Esophagus squamous epithelium (tissue), 5 donors: Measurements from ENCODE around the gene SYTL3. TPM values are rescaled to one million over a fixed set of nuclear protein-coding genes. Genes with fewer than 3 reads are reported as not detected.

Experiments used
- DNase-seq: peaks from one replicate; lab custom pipeline; 2025; lab: John Stamatoyannopoulos, UW
- H3K27ac ChIP-seq, 4 donors: fragments of 200-600 bp; sonication (generic); one replicate each; pipeline ENCODE4 v1.5.1; 2016 to 2019; ENCODE audit warnings: mild to moderate bottlenecking in 1 of 4
- H3K27me3 ChIP-seq, 4 donors: fragments of 200-600 bp; sonication (generic); 1 replicate in 3 of 4; 2 replicates in 1 of 4; pipeline versions ENCODE4 v1.5.1 to v1.6.0; 2017 to 2021; ENCODE audit warnings: antibody characterized with exemption in 1 of 4
- H3K36me3 ChIP-seq, 3 donors: fragments of 200-600 bp; sonication (generic); one replicate each; pipeline ENCODE4 v1.5.1; 2016 to 2019
- H3K4me1 ChIP-seq, 3 donors: fragments of 200-600 bp; sonication (generic); one replicate each; pipeline ENCODE4 v1.5.1; 2017 to 2019
- H3K4me3 ChIP-seq, 4 donors: fragments of 200-600 bp; sonication (generic); 1 replicate in 3 of 4; 2 replicates in 1 of 4; pipeline ENCODE4 v1.5.1; 2016 to 2019; ENCODE audit warnings: mild to moderate bottlenecking in 2 of 4, moderate library complexity in 1 of 4
- H3K9me3 ChIP-seq, 3 donors: fragments of 200-600 bp; sonication (generic); one replicate each; pipeline ENCODE4 v1.5.1; 2016 to 2019
- CTCF ChIP-seq, 6 experiments: fragments of 450-650 bp in 4 of 6; fragments of 200-600 bp in 2 of 6; sonication (generic) in 2 of 6; IDR thresholded peaks; one replicate each; pipeline ENCODE4 v1.5.1; 2016 to 2019; ENCODE audit warnings: antibody characterized with exemption in 6 of 6, mild to moderate bottlenecking in 4 of 6, moderate library complexity in 4 of 6
- POLR2A ChIP-seq, 4 donors: fragments of 450-650 bp; IDR thresholded peaks; one replicate each; pipeline ENCODE4 v1.6.1; 2017; ENCODE audit warnings: antibody characterized with exemption in 4 of 4, mild to moderate bottlenecking in 4 of 4, moderate library complexity in 3 of 4
- WGBS, 2 donors: methylation state at CpG; one replicate each; pipeline ENCODE4 v1.1.5; 2018; 5-methylcytosine and 5-hydroxymethylcytosine counted together
- intact Hi-C: fragments of 100-400 bp; cut with DNase I; formaldehyde crosslinking; loops from one replicate; pipeline ENCODE4 v1.15.0; 2022
- total RNA-seq, 4 donors: library from RNA; depleted of rRNA; stranded (reverse); fragments of >200 nt; gene quantifications; one replicate each; pipeline ENCODE4 v1.1.0, GENCODE V29; 2016
- donor health status: DM: yes; HTN: yes; CAD: no.

The SYTL3 gene
- total RNA-seq, 4 donors from 2014 or later, result 1.6 to 8.0 (median 3.0) TPM

GRCh38 chr6:158735009-158735408 is 85.2 kb downstream of the SYTL3 start:
- peaks cover 7 to 22% (median 8%) of the 10 kb centered on the region in 3 donors for H3K4me1 ChIP-seq
- H3K4me3 ChIP-seq, result no peak overlapping the region
- H3K27ac ChIP-seq, result no peak overlapping the region
- H3K27me3 ChIP-seq, result no peaks in the 10 kb centered on the region
- DNase-seq, result no peak
- TF ChIP-seq CTCF (IDR thresholded peaks at IDR 0.05) (no peak), POLR2A (IDR thresholded peaks at IDR 0.05) (no peak)
- intact Hi-C loops, result no loop called here
- H3K9me3 ChIP-seq, result peaks cover 0 to 34% (median 7%) of the 10 kb centered on the region in 3 donors
- H3K36me3 ChIP-seq, result peaks cover 0 to 21% (median 0%) of the 10 kb centered on the region in 3 donors
- WGBS, 2 donors, result 85 to 87% methylated on average over 3 of the region's 3 CpGs

- intact Hi-C loops, result no loop called here
- no peak for DNase-seq
- Histone ChIP-seq H3K4me3 (no peak overlapping the region), H3K9me3 (peaks cover 0 to 27% (median 7%) of the 10 kb centered on the region in 3 donors), H3K27ac (peak overlapping the region; percentile 47 to 79 (median 62)), H3K4me1 (peaks cover 7 to 22% (median 8%) of the 10 kb centered on the region in 3 donors), H3K27me3 (no peaks in the 10 kb centered on the region), H3K36me3 (peaks cover 0 to 10% (median 0%) of the 10 kb centered on the region in 3 donors)
- WGBS, 2 donors, result 68 to 74% methylated on average over 3 of the region's 3 CpGs
- TF ChIP-seq POLR2A (IDR thresholded peaks at IDR 0.05), result no peak
- no peak for TF ChIP-seq CTCF (IDR thresholded peaks at IDR 0.05)
Measured at GRCh38 chr6:158737082-158737709, 87.3 kb downstream of the SYTL3 start.

GRCh38 chr6:158737710-158738615 is 88.1 kb downstream of the SYTL3 start:
- WGBS, 2 donors, result 30 to 57% methylated on average over 7 to 9 of the region's 12 CpGs
- no peak for DNase-seq
- intact Hi-C loops, result no loop called here

GRCh38 chr6:158739673-158740072 is 89.8 kb downstream of the SYTL3 start:
- intact Hi-C loops, result no loop called here
- Histone ChIP-seq H3K9me3 (peaks cover 0 to 10% (median 4%) of the 10 kb centered on the region in 3 donors), H3K4me1 (peaks cover 7 to 32% (median 8%) of the 10 kb centered on the region in 3 donors), H3K27ac (no peak overlapping the region), H3K27me3 (no peaks in the 10 kb centered on the region), H3K4me3 (no peak overlapping the region), H3K36me3 (peaks cover 0 to 3% (median 0%) of the 10 kb centered on the region in 3 donors)
- DNase-seq, result no peak
- 100% methylated on average over 1 of the region's 1 CpG for WGBS, 2 donors
- no peak for TF ChIP-seq CTCF (IDR thresholded peaks at IDR 0.05)
- TF ChIP-seq POLR2A (IDR thresholded peaks at IDR 0.05), result no peak

More at GRCh38 chr6:158737710-158738615, 88.1 kb downstream of the SYTL3 start:
- Histone ChIP-seq H3K27ac (peak overlapping the region; percentile 47 to 79 (median 62)), H3K36me3 (peaks cover 0 to 8% (median 0%) of the 10 kb centered on the region in 3 donors), H3K27me3 (no peaks in the 10 kb centered on the region), H3K9me3 (peaks cover 0 to 27% (median 7%) of the 10 kb centered on the region in 3 donors), H3K4me3 (no peak overlapping the region), H3K4me1 (peaks cover 7 to 26% (median 8%) of the 10 kb centered on the region in 3 donors)
- TF ChIP-seq POLR2A (IDR thresholded peaks at IDR 0.05) (no peak), CTCF (IDR thresholded peaks at IDR 0.05) (no peak)
